ENCODE data around the gene TLE7. TPM values are rescaled to one million over a fixed set of nuclear protein-coding genes. Genes with fewer than 3 reads are reported as not detected.

Gene TLE7
- polyA plus RNA-seq, 2 of the 4 experiments (the other 2 are of a cell fraction) = not detected

- TF ChIP-seq KDM1A (IDR thresholded peaks at IDR 0.05; ENCODE audit: low read depth) = no peak
- TF ChIP-seq ZFP36 (IDR thresholded peaks at IDR 0.05; ENCODE audit: borderline replicate concordance, partially characterized antibody) = no peak
- no peak for TF ChIP-seq HES2 (IDR thresholded peaks at IDR 0.05)
- TF ChIP-seq FOXS1 (CRISPR knock-in tag; IDR thresholded peaks at IDR 0.05) = no peak
- no peak for TF ChIP-seq BHLHE40 (IDR thresholded peaks at IDR 0.05; ENCODE audit: low read depth, low read length)
- TF ChIP-seq NR3C1 (IDR thresholded peaks at IDR 0.05) = no peak
Observed at GRCh38 chr16:71474864-71475263, 33.0 kb upstream of the TLE7 start (continued).

- TF ChIP-seq SREBF2 (IDR thresholded peaks at IDR 0.05) (no peak), ZC3H11A (IDR thresholded peaks at IDR 0.05) (no peak)
- ATAC-seq (no peak), DNase-seq (ENCODE audit: low read depth in 1 of 2, low spot score in 1 of 2) (no peak), FAIRE-seq (no peak)
- no peak overlapping the region for H3K27ac ChIP-seq
- no peaks in the 10 kb centered on the region for H3K4me1 ChIP-seq
- WGBS (ENCODE audit: missing lambda C conversion rate) = 65% methylated on average over 5 of the region's 5 CpGs
- H3K4me2 ChIP-seq = no peak overlapping the region
- CTCF ChIA-PET = interaction anchor here (1.2 to 1.9 kb wide), 4 partner anchors 26 to 137 kb away, joined by 3 to 9 read pairs (median 5); no protein-coding TSS in a partner anchor
- peaks cover 18% of the 10 kb centered on the region; the same call in 1 of the 3 replicates for H3K9me3 ChIP-seq
- H3K4me3 ChIP-seq = no peak overlapping the region
- POLR2A ChIA-PET = interaction anchor here (1.1 to 1.2 kb wide), 2 partner anchors 10 to 12 kb away, joined by 4 read pairs; partner anchors contain the start of gene ZNF23
Observed at GRCh38 chr16:71473891-71474290, 32.0 kb upstream of the TLE7 start.

GRCh38 chr16:71472931-71473330, 31.1 kb upstream of the TLE7 start:
- no peaks in the 10 kb centered on the region for H3K4me1 ChIP-seq
- 76% methylated on average over 2 of the region's 2 CpGs for WGBS (ENCODE audit: missing lambda C conversion rate)
- ATAC-seq (no peak), FAIRE-seq (no peak), DNase-seq (ENCODE audit: low read depth in 1 of 2, low spot score in 1 of 2) (no peak)
- no peak overlapping the region for H3K4me3 ChIP-seq
- peaks cover 18% of the 10 kb centered on the region; the same call in 1 of the 3 replicates for H3K9me3 ChIP-seq
- no peak overlapping the region for H3K27ac ChIP-seq
- ChIA-PET POLR2A (no interaction called here), CTCF (interaction anchor here (0.9 to 1.5 kb wide), 3 partner anchors 8 to 60 kb away, joined by 3 to 5 read pairs (median 4); no protein-coding TSS in a partner anchor)
- TF ChIP-seq TP53 (CRISPR knock-in tag; IDR thresholded peaks at IDR 0.05) = no peak
- no peak for TF ChIP-seq ATOH8 (CRISPR knock-in tag; IDR thresholded peaks at IDR 0.05; ENCODE audit: low read depth)
- no peak for TF ChIP-seq RCOR1 (IDR thresholded peaks at IDR 0.05; ENCODE audit: low read depth, low read length)
- TF ChIP-seq HOXB13 (CRISPR knock-in tag; IDR thresholded peaks at IDR 0.05; ENCODE audit: low read depth) = no peak
- no peak for TF ChIP-seq RFX5 (IDR thresholded peaks at IDR 0.05)
- TF ChIP-seq NFE2L2 (conservative IDR thresholded peaks at IDR 0.05; ENCODE audit: low read length) = no peak
- TF ChIP-seq SMC3 (IDR thresholded peaks at IDR 0.05) = no peak
- TF ChIP-seq ZC3H11A (IDR thresholded peaks at IDR 0.05) = no peak
- no peak overlapping the region for H3K4me2 ChIP-seq

- no peak for FAIRE-seq
- Histone ChIP-seq H3K9me3 (peaks cover 18% of the 10 kb centered on the region; the same call in 1 of the 3 replicates), H3K4me2 (no peak overlapping the region), H3K4me3 (no peak overlapping the region), H3K4me1 (no peaks in the 10 kb centered on the region), H3K27ac (no peak overlapping the region)
- no peak for ATAC-seq
- ChIA-PET POLR2A (no interaction called here), CTCF (interaction anchor here (0.9 to 1.5 kb wide), 3 partner anchors 7 to 59 kb away, joined by 3 to 5 read pairs (median 4); no protein-coding TSS in a partner anchor)
- TF ChIP-seq JUNB (IDR thresholded peaks at IDR 0.05) = no peak
- no peak for TF ChIP-seq NPAS2 (CRISPR knock-in tag; IDR thresholded peaks at IDR 0.05; ENCODE audit: borderline replicate concordance)
- 39% methylated on average over 2 of the region's 2 CpGs for WGBS (ENCODE audit: missing lambda C conversion rate)
- no peak for DNase-seq (ENCODE audit: low read depth in 1 of 2, low spot score in 1 of 2)
Observed at GRCh38 chr16:71472051-71472450, 30.2 kb upstream of the TLE7 start.

GRCh38 chr16:71467810-71468209, 26.0 kb upstream of the TLE7 start:
- no peak overlapping the region for H3K27ac ChIP-seq
- ChIA-PET CTCF (no interaction called here), POLR2A (interaction anchor here (0.6 to 1.4 kb wide), 2 partner anchors 14 to 16 kb away, joined by 3 to 7 read pairs; no protein-coding TSS in a partner anchor)
- ATAC-seq = 0 out of 6 replicates have a peak, but pooled peaks of 1 of the 2 experiments have one; percentile 43
- FAIRE-seq = no peak
- no peak overlapping the region for H3K4me3 ChIP-seq
- 48% methylated on average over 8 of the region's 9 CpGs for WGBS (ENCODE audit: missing lambda C conversion rate)
- no peaks in the 10 kb centered on the region for H3K9me3 ChIP-seq
- no peak overlapping the region for H3K4me2 ChIP-seq
- DNase-seq (ENCODE audit: low read depth in 1 of 2, low spot score in 1 of 2) = no peak
- H3K4me1 ChIP-seq = no peaks in the 10 kb centered on the region
- TF ChIP-seq HDAC2 (IDR thresholded peaks at IDR 0.05) = no peak
- no peak for TF ChIP-seq NR3C1 (IDR thresholded peaks at IDR 0.05)
- TF ChIP-seq HMGXB4 (CRISPR knock-in tag; IDR thresholded peaks at IDR 0.05; ENCODE audit: borderline replicate concordance) = no peak
- no peak for TF ChIP-seq SMC3 (IDR thresholded peaks at IDR 0.05)
- no peak for TF ChIP-seq HOXA7 (CRISPR knock-in tag; IDR thresholded peaks at IDR 0.05)
- 0 out of 2 replicates have a peak, but pooled peaks have one; percentile 24 for TF ChIP-seq HOXB13 (CRISPR knock-in tag; IDR thresholded peaks at IDR 0.05; ENCODE audit: low read depth)
- no peak for TF ChIP-seq ZC3H11A (IDR thresholded peaks at IDR 0.05)
- TF ChIP-seq HOXB5 (CRISPR knock-in tag; IDR thresholded peaks at IDR 0.05) = no peak
- 0 out of 2 replicates have a peak, but pooled peaks have one; percentile 23 for TF ChIP-seq FOXS1 (CRISPR knock-in tag; IDR thresholded peaks at IDR 0.05)
- no peak for TF ChIP-seq EP300 (IDR thresholded peaks at IDR 0.05)
- no peak for TF ChIP-seq RNF2 (IDR thresholded peaks at IDR 0.05; ENCODE audit: borderline replicate concordance, low read depth)
- no peak for TF ChIP-seq FOSB (CRISPR knock-in tag; IDR thresholded peaks at IDR 0.05)
- no peak for TF ChIP-seq HES2 (IDR thresholded peaks at IDR 0.05)
- TF ChIP-seq EHMT2 (IDR thresholded peaks at IDR 0.05; ENCODE audit: low read depth) = peak; percentile 52; the same call in 1 of the 2 replicates

Data from A549 (cell line).